Activated naive CD8-positive, alpha-beta T cell treated with anti-CD3 and anti-CD28 coated beads for 36 hours (primary cell): Measurements from ENCODE around the gene TIGD2. TPM values are rescaled to one million over a fixed set of nuclear protein-coding genes. Genes with fewer than 3 reads are reported as not detected.

Experiments used
- DNase-seq: peaks from one replicate; pipeline ENCODE4 v3.0.0; 2021
- H3K27ac Mint-ChIP-seq: one replicate; pipeline ENCODE4 v1.8.0; 2022; ENCODE audit warnings: mild to moderate bottlenecking, moderate library complexity, mixed read lengths
- H3K27me3 Mint-ChIP-seq: one replicate; pipeline ENCODE4 v1.8.0; 2022; ENCODE audit warnings: mild to moderate bottlenecking, mixed read lengths
- H3K36me3 Mint-ChIP-seq: one replicate; pipeline ENCODE4 v1.8.0; 2021; ENCODE audit warnings: mild to moderate bottlenecking, mixed read lengths
- H3K4me1 Mint-ChIP-seq: one replicate; pipeline ENCODE4 v1.8.0; 2021; ENCODE audit warnings: mixed read lengths
- H3K4me3 Mint-ChIP-seq: one replicate; pipeline ENCODE4 v1.8.0; 2022; ENCODE audit warnings: mild to moderate bottlenecking, moderate library complexity, mixed read lengths
- H3K9me3 Mint-ChIP-seq: one replicate; pipeline ENCODE4 v1.8.0; 2022; ENCODE audit warnings: mixed read lengths
- total RNA-seq, 2 experiments: library from RNA; stranded (reverse); gene quantifications; one replicate each; pipeline ENCODE4 v1.2.3, GENCODE V29; 2021

TIGD2 gene
- 1 to 10 TPM; 3.2 to 3.6 TPM for total RNA-seq

- H3K27ac Mint-ChIP-seq = peak within 1 kb of the TSS; percentile 70
- peaks cover 37% of the 10 kb centered on the region for H3K9me3 Mint-ChIP-seq
- peaks cover 37% of the 10 kb centered on the region for H3K36me3 Mint-ChIP-seq
- peaks cover 15% of the 10 kb centered on the region for H3K27me3 Mint-ChIP-seq
- H3K4me3 Mint-ChIP-seq = peak within 1 kb of the TSS; percentile 77
- DNase-seq = peak; percentile 87
- peaks cover 16% of the 10 kb centered on the region for H3K4me1 Mint-ChIP-seq
These were observed at the start of gene TIGD2 for GRCh38 chr4:89110986-89111832. TSS of gene TIGD2 (plus strand) at chr4:89111533. CDS start at chr4:89112975, 1,442 bp downstream.

GRCh38 chr4:89064848-89065247 is 46.5 kb upstream of the TIGD2 start:
- peaks cover 8% of the 10 kb centered on the region for H3K36me3 Mint-ChIP-seq
- peaks cover 2% of the 10 kb centered on the region for H3K4me1 Mint-ChIP-seq

DNA sequence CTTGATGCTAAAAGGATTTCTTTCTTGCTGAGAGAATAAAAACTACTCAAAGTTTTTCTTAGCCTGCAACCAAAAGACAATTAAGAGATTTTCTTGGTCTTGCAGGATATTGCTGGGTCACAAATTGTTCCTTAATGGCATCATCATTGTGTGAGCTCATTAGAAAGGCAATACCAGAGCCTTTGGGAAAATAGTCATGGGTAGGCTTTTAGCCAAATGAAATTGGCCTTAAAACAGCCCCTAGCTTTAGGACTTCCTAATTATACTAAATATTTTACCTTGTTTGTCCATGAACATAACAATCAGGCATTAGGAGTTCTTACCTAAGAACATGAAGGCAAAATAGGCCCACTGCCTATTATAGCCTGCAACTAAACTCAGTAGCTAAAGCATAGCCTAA is 43.9 kb upstream of the TIGD2 start:
- Mint-ChIP-seq H3K4me1 (peaks cover 2% of the 10 kb centered on the region), H3K27me3 (peaks cover 8% of the 10 kb centered on the region), H3K27ac (no peak overlapping the region), H3K4me3 (no peak overlapping the region), H3K9me3 (no peaks in the 10 kb centered on the region), H3K36me3 (no peaks in the 10 kb centered on the region)
- no peak for DNase-seq

More at GRCh38 chr4:89064848-89065247, 46.5 kb upstream of the TIGD2 start:
- Mint-ChIP-seq H3K27me3 (peaks cover 3% of the 10 kb centered on the region), H3K4me3 (no peak overlapping the region), H3K27ac (no peak overlapping the region), H3K9me3 (peaks cover 13% of the 10 kb centered on the region)
- DNase-seq = no peak

GRCh38 chr4:89069481-89069880 is 41.9 kb upstream of the TIGD2 start:
- Mint-ChIP-seq H3K4me3 (no peak overlapping the region), H3K9me3 (no peaks in the 10 kb centered on the region), H3K36me3 (no peaks in the 10 kb centered on the region), H3K4me1 (peaks cover 2% of the 10 kb centered on the region), H3K27me3 (peaks cover 8% of the 10 kb centered on the region), H3K27ac (no peak overlapping the region)
- DNase-seq = no peak

DNA sequence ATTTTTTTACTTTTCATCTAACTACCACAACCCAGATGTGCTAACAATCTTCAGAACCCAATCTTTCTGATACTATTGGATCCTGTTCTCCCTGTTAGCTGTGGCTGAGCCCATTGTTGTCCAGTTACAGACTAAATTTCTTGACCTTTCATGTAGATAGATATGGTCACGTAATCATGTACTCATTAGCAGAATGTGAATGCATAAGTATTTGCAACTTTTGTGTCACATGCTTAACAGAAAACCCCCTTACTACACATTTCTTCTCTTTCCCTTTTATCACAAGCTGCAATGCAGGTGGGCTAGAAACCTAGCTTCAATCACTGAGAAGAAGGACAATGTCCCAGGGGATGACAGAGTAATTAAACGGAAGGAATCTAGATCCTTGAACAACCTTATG is 41.3 kb upstream of the TIGD2 start:
- DNase-seq = no peak
- Mint-ChIP-seq H3K36me3 (no peaks in the 10 kb centered on the region), H3K4me3 (no peak overlapping the region), H3K27ac (no peak overlapping the region), H3K9me3 (no peaks in the 10 kb centered on the region), H3K4me1 (peaks cover 2% of the 10 kb centered on the region), H3K27me3 (peaks cover 8% of the 10 kb centered on the region)

DNA sequence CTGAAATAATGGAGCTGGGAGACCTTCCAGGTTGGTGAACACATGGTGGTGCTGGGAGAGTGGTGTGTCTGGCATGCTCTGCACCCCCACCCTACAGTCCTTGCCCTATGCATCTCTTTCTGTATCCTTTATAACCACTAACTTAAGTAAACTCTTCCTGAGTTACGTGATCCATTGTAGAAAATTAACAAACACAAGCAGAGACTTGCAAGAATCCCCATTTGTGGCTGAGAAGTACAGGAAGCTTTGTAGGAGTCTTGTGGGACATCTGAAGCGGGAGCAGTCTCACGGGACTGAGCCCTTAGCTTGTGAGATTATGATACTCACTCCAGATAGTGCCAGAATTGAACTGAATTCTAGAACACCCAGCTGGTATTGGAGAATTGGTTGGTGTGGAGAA is 40.0 kb upstream of the TIGD2 start:
- Mint-ChIP-seq H3K9me3 (peaks cover under 1% of the 10 kb centered on the region), H3K36me3 (no peaks in the 10 kb centered on the region), H3K27me3 (peaks cover 8% of the 10 kb centered on the region)

DNA sequence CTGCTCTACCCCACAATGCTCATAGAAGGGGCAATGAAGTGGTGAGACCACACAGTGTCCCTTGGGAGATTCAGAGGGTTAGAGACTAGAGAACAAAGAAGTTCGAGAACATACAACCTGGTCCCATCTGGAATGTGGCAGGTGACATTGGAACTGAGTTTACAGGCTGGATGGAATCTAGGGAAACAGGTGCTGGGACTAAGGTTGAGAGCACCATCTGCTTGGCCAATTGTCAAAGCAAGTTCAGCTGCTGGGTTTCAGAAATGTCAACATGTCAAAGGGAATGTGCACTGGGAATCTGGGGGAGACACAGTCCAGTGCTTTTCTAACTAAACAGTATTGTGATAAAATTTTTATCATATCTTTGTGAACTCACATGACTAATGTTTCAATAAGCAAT is 38.4 kb upstream of the TIGD2 start:
- Mint-ChIP-seq H3K4me1 (peaks cover 2% of the 10 kb centered on the region), H3K9me3 (peaks cover 13% of the 10 kb centered on the region), H3K27me3 (peaks cover 8% of the 10 kb centered on the region), H3K36me3 (no peaks in the 10 kb centered on the region), H3K27ac (no peak overlapping the region), H3K4me3 (no peak overlapping the region)
- DNase-seq = no peak

More for the DNA sequence above, 40.0 kb upstream of the TIGD2 start:
- no peak for DNase-seq
- peaks cover 2% of the 10 kb centered on the region for H3K4me1 Mint-ChIP-seq
- no peak overlapping the region for H3K27ac Mint-ChIP-seq
- H3K4me3 Mint-ChIP-seq = no peak overlapping the region

- DNase-seq = no peak
- Mint-ChIP-seq H3K36me3 (peaks cover 7% of the 10 kb centered on the region), H3K27ac (no peak overlapping the region), H3K9me3 (peaks cover 28% of the 10 kb centered on the region), H3K27me3 (peaks cover 12% of the 10 kb centered on the region), H3K4me3 (no peak overlapping the region), H3K4me1 (peaks cover 12% of the 10 kb centered on the region)
These were observed 33.6 kb upstream of the TIGD2 start for GRCh38 chr4:89077761-89078160.

GRCh38 chr4:89078300-89078699 is 33.0 kb upstream of the TIGD2 start:
- H3K36me3 Mint-ChIP-seq = peaks cover 7% of the 10 kb centered on the region
- no peak for DNase-seq
- H3K9me3 Mint-ChIP-seq = peaks cover 28% of the 10 kb centered on the region
- peaks cover 12% of the 10 kb centered on the region for H3K27me3 Mint-ChIP-seq
- no peak overlapping the region for H3K27ac Mint-ChIP-seq
- H3K4me1 Mint-ChIP-seq = peaks cover 12% of the 10 kb centered on the region
- H3K4me3 Mint-ChIP-seq = no peak overlapping the region

- Mint-ChIP-seq H3K4me1 (peaks cover 22% of the 10 kb centered on the region), H3K27ac (no peak overlapping the region), H3K27me3 (peaks cover 10% of the 10 kb centered on the region), H3K4me3 (no peak overlapping the region), H3K9me3 (peaks cover 6% of the 10 kb centered on the region), H3K36me3 (no peaks in the 10 kb centered on the region)
- no peak for DNase-seq
These were observed 12.3 kb upstream of the TIGD2 start for GRCh38 chr4:89099034-89099433.

DNA sequence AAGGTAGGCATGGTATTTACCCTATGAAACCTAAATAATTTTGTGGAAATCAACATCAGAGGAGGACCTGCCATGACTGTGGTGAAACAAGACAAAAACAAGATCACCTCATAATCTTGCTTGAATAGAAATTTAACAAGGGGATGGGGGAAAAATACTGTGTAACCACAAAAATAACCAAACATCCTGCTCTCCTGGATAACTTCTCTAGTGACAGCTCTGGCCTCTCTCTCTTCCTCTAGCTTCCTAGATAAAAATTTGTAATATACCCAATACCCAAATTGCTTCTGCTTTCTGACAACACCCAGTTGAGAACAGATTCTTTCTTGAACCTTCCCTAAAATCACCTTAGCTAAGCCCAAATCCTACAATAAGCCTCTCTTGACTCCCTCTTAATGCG is 11.9 kb upstream of the TIGD2 start:
- no peak for DNase-seq
- Mint-ChIP-seq H3K27me3 (peaks cover 10% of the 10 kb centered on the region), H3K9me3 (peaks cover 6% of the 10 kb centered on the region), H3K27ac (no peak overlapping the region), H3K4me1 (peaks cover 24% of the 10 kb centered on the region), H3K4me3 (no peak overlapping the region), H3K36me3 (no peaks in the 10 kb centered on the region)

- DNase-seq = no peak
- no peak overlapping the region for H3K4me3 Mint-ChIP-seq
- peaks cover 26% of the 10 kb centered on the region for H3K4me1 Mint-ChIP-seq
- no peaks in the 10 kb centered on the region for H3K36me3 Mint-ChIP-seq
- H3K9me3 Mint-ChIP-seq = peaks cover 6% of the 10 kb centered on the region
- H3K27me3 Mint-ChIP-seq = peaks cover 14% of the 10 kb centered on the region
- peak overlapping the region; percentile 70 for H3K27ac Mint-ChIP-seq
These were observed 10.5 kb upstream of the TIGD2 start for GRCh38 chr4:89100853-89101252.

GRCh38 chr4:89101256-89102161 is 9.8 kb upstream of the TIGD2 start:
- Mint-ChIP-seq H3K4me3 (peak overlapping the region; percentile 7), H3K27me3 (peaks cover 14% of the 10 kb centered on the region), H3K9me3 (peaks cover 6% of the 10 kb centered on the region), H3K27ac (peak overlapping the region; percentile 70), H3K4me1 (peaks cover 26% of the 10 kb centered on the region), H3K36me3 (no peaks in the 10 kb centered on the region)
- peak; percentile 12 for DNase-seq

DNA sequence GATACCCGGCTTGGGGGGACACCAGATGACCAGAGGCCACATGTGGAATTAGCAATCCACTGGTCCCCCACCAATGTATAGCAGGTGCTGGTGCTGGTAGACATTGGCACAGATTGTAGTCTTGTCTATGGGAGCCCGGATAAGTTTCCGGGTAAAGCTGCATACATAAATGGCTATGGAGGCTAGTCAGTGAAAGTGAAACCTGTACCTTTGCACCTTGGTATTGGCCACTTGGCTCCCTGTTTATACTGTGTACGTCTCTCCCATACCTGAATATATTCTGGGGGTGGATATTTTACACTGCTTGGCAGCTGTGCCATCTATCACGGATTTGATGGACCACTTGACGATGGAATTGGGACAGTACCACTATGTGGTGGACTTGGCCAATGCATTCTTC is 5.6 kb upstream of the TIGD2 start:
- H3K27me3 Mint-ChIP-seq = peaks cover 17% of the 10 kb centered on the region
- H3K9me3 Mint-ChIP-seq = peaks cover 10% of the 10 kb centered on the region
- peaks cover 21% of the 10 kb centered on the region for H3K4me1 Mint-ChIP-seq
- no peak overlapping the region for H3K4me3 Mint-ChIP-seq
- H3K27ac Mint-ChIP-seq = no peak overlapping the region
- DNase-seq = no peak
- peaks cover 5% of the 10 kb centered on the region for H3K36me3 Mint-ChIP-seq

GRCh38 chr4:89108091-89108490 is 3.2 kb upstream of the TIGD2 start:
- Mint-ChIP-seq H3K9me3 (peaks cover 22% of the 10 kb centered on the region), H3K4me3 (no peak overlapping the region)

More at GRCh38 chr4:89108091-89108490, 3.2 kb upstream of the TIGD2 start:
- no peak for DNase-seq
- H3K4me1 Mint-ChIP-seq = peaks cover 22% of the 10 kb centered on the region
- H3K27me3 Mint-ChIP-seq = peaks cover 19% of the 10 kb centered on the region
- no peak overlapping the region for H3K27ac Mint-ChIP-seq
- peaks cover 17% of the 10 kb centered on the region for H3K36me3 Mint-ChIP-seq
